GM21737 (cell line): ENCODE measurements around the gene COL5A1.

Source experiments
- ATAC-seq: cut with Tn5 transposase; IDR thresholded peaks from one replicate; pipeline ENCODE4 v1.9.1; 2021; ENCODE audit warnings: mild to moderate bottlenecking, moderate library complexity; ENCODE audit not compliant: unreplicated experiment

The COL5A1 gene

DNA sequence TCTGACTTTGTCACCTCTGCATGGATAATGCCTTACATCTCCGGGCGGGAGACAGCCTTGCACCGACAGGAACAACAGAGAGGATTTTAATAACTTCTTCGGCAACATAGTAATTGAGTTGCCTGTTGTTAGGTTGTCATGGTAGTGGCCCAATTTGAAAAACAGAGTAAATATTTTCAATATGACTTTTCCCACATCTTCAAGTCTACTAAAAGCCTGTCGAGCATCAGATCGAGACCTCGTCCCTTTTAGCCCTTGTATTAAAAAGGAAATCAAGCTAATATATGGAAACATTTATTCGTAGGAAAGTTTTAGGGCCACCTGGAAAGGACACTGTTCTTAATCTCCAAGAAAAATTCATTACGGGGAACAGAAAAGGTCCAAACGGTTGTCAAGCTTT is 168.2 kb downstream of the COL5A1 start:
- ATAC-seq = no peak

- no peak for ATAC-seq
Observed at GRCh38 chr9:134811079-134811672, 169.6 kb downstream of the COL5A1 start.

GRCh38 chr9:134811673-134812342 is 170.2 kb downstream of the COL5A1 start:
- no peak for ATAC-seq

DNA sequence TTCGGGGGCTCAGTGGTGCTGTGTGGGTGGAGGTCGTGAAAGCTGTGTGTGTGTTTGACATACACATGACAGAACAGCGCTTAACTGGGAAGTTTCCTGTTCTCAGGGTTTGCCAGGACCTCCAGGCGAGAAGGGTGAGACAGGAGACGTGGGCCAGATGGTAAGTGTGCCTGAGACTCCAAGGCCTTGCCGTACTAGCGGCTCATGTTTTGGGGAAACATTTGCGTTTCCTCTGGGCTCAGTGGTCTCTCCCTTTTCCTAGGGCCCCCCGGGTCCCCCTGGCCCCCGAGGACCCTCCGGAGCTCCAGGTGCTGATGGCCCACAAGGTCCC is 170.7 kb downstream of the COL5A1 start:
- no peak for ATAC-seq

DNA sequence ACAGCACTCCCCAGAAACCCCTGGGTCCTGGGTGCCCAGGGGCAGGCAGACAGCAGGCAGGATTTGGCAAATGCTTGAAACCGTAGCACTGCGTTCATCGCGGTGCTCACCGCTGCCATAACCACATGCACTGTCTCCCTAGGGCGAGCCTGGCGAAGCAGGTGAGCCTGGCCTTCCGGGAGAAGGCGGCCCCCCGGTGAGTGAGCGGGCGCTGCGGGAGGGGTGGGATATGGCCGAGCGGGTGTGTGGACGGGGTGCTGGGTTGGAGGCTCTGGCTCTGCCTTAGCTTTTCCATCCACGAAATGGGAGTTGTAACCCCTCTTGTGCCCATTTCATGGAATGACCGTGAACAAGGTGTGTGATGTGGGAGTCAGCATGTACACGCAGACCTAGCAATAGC is 172.2 kb downstream of the COL5A1 start:
- ATAC-seq = no peak

GRCh38 chr9:134814598-134815215 is 173.1 kb downstream of the COL5A1 start:
- no peak for ATAC-seq

DNA sequence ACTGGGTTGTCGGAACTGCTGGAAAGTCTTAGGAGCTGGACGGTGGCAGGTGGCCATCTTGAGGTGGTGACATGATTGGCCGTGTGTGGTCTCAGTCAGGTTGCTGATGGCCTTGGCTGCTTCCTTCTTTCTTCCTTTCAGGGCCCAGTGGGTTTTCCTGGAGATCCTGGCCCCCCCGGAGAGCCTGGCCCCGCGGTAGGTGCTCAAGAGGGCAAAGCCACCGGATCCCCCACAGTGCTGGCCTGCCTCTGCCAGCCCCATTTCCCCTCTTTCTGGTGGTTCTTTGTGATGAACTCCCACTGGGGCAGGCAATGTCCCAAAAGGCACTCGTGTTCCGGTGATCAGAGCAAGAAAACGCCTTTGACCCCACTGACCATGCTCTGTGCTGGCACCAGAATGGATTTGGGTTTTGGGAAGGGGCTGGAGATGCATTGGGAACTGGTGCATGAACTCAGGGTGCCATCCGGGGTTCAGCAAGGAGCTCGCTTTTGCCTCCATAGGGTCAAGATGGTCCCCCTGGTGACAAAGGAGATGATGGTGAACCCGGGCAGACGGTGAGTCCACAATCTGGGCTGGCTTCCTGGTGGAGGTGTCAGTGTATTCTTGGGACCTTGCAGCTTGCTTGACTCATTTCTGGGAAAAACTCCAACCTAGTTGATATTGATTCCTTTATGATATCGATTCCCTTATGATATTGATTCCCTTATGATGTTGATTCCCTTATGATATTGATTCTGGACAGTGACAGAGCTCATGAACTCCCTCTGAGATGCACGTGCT is 174.0 kb downstream of the COL5A1 start:
- no peak for ATAC-seq

DNA sequence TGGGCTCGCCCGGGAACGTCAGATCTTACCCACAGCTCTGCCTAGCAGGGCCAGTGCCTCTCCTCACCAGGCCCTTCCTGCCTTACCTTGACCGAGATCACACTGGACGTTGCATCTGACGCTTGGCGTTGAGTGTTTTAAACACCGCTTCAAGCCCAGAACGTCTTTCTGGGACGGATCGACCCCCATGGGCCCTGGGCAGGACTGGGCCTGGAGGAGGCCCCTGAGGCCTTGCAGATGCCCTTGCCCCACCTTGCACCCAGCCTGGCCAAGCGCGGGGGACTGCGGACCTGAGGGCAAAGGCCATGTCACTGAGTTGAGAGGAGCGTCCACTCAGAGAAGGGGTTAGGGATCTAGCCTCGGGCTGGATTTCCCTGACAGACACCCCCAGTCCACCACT is 174.7 kb downstream of the COL5A1 start:
- ATAC-seq = no peak

GRCh38 chr9:134818000-134818568 is 176.5 kb downstream of the COL5A1 start:
- no peak for ATAC-seq

DNA sequence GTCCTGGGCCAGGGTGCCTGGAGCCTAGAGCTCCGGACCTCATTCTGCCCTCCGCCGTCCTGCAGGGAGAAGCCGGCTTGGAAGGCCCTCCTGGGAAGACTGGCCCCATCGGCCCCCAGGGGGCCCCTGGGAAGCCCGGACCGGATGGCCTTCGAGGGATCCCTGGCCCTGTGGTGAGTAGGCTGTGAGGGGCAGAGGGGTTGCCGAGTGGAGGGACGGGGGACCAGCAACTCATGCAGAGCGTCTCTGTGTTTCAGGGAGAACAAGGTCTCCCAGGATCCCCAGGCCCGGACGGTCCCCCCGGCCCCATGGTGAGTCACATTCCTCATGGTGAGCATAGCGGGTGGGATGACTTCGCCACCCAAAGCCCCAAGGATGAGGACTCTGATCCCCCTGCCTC is 177.0 kb downstream of the COL5A1 start:
- ATAC-seq = no peak

DNA sequence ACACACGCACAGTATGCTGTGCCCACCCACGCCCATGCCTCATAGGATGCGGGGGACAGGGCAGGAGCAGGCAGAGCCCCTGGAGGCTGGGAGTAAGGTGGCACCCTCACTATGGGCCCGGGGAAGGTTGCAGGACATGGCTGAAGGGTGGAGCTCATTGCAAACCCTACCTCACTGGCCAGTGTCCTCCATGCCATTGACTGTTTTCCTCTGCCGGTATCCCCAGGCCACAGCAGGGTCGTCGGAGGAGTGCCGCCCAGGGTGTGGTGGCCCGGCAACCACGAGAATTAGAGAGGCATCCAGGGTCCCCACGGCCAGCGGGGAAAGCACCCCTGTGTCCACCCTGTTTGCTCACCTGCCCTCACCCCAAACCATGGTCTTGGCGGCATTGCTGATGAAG is 179.3 kb downstream of the COL5A1 start:
- no peak for ATAC-seq

DNA sequence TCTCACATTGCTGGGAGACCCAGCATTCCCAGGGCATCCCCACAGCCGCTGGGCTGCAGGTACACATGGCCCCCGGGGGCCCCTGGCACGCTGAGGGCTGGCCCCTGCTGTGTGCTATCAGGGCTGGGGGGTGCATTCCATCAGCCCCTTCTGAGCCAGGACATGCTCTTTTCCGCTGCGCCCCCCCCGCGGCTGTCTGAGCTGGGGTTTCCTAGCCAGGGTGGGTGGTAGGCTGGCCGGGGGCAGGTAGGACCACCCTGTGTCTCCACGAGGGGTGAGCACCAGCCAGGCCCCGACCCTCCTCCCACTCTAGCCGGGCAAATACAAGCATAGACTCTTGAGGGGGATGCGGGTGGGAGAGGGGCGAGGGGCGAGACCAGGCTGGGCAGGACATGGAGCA is 180.9 kb downstream of the COL5A1 start:
- ATAC-seq = no peak

GRCh38 chr9:134823623-134824022 is 182.0 kb downstream of the COL5A1 start:
- no peak for ATAC-seq

GRCh38 chr9:134824583-134824982 is 183.0 kb downstream of the COL5A1 start:
- no peak for ATAC-seq

GRCh38 chr9:134825025-134825424 is 183.4 kb downstream of the COL5A1 start:
- ATAC-seq = no peak

DNA sequence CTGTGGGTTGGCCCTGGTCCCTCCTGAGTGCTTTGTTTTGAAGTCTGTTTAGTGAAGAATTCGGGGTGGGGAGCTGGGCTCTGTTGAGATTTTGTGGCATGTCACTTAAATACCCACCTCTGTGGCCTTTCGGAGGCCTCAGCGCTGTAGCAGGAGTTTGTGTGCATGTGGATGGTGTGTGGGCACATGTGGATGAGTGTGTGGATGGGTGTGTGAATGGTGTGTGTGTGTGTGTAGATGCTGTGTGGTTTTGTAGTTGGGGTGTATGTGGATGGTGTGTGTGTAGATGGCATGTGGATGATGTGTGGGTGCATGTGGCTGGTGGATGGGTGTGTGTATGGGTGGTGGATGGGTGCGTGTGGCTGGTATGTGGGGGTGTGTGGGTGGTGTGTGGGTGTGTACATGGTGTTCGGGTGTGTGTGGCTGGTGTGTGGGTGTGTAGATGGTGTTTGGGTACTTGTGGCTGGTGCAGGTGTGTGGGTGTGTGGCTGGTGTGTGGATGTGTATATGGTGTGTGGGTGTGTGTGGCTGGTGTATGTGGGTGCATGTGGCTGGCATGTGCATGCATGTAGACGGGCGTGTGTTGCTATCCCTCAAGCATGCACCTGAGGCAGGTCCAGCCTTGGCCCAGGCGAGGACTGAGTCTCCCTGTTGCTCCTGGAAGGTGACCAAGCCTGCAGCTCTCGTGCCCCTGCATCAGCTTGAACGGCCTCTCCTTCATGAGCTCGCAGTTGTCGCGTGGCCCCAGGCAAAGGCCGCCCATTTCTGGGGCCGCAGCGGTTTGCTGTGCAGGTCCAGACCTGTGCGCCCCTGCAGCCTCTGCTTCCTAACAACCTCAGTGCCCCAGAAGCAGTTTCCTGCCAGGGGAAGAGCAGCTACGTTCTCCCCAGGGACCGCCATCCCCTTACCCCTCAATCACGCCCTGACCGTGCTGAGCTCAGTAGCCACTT is 185.0 kb downstream of the COL5A1 start:
- ATAC-seq = no peak

GRCh38 chr9:134827559-134827958 is 186.0 kb downstream of the COL5A1 start:
- no peak for ATAC-seq

GRCh38 chr9:134827993-134828392 is 186.4 kb downstream of the COL5A1 start:
- no peak for ATAC-seq

DNA sequence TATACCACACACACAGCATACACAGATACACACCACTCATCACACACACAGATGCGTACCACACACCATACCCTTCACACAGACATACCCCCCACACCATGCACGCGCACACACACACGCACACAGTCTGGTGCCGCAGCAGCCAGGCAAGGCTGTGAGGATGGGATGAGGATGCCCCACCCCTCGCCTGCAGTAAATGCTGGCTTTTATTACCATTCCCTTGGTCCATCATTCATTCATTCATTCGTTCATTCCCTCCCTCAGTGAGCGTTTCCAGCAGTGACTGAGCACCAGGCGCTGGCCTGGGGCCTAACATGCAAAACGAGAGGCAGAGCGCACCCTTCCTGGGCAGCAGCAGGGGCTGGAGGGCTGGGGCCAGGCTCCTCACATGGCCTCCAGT is 187.3 kb downstream of the COL5A1 start:
- no peak for ATAC-seq

DNA sequence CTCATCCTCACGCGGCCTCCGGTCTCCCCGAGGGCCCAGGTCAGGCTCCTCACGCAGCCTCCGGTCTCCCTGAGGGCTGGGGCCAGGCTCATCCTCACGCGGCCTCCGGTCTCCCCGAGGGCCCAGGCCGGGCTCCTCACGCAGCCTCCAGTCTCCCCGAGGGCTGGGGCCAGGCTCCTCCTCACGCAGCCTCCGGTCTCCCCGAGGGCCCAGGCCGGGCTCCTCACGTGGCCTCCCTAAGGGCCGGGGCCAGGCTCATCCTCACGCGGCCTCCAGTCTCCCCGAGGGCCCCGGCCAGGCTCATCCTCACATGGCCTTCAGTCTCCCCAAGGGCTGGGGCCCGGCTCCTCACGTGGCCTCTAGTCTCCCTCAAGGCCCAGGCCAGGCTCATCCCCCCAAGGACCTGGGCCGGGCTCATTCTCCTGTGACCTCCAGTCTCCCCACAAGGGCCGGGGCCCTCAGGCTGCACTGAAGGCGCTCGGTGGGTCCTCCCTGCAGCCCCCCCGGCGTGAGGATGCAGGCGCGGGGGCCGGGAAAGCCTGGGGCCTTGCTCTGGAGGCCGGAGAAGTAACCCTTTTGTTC is 187.8 kb downstream of the COL5A1 start:
- ATAC-seq = no peak
